Measurements from ENCODE around the gene STXBP6.
"Not testable (repeated sequence)": the region's sequence is repeated elsewhere in the genome, so short reads cannot be mapped to it uniquely, and the experiment has no call there.

Gene STXBP6

GRCh38 chr14:24982472-24983155 is 67.3 kb downstream of the STXBP6 start:
- DNase-seq, result no peak

- DNase-seq, result no peak
Measured at GRCh38 chr14:24979725-24980239, 70.2 kb downstream of the STXBP6 start.

GRCh38 chr14:24978862-24979724 is 70.9 kb downstream of the STXBP6 start:
- DNase-seq, result no peak

GRCh38 chr14:24976602-24977001 is 73.3 kb downstream of the STXBP6 start:
- DNase-seq, result no peak

- DNase-seq, result no peak
Measured at GRCh38 chr14:24975393-24975792, 74.6 kb downstream of the STXBP6 start.

- DNase-seq, result no peak
Measured at GRCh38 chr14:24974591-24975374, 75.2 kb downstream of the STXBP6 start.

- no peak for DNase-seq
Measured at GRCh38 chr14:24972844-24973243, 77.1 kb downstream of the STXBP6 start.

- DNase-seq, result no peak
Measured at GRCh38 chr14:24971255-24971654, 78.7 kb downstream of the STXBP6 start.

- no peak for DNase-seq
Measured at GRCh38 chr14:24966579-24966964, 83.4 kb downstream of the STXBP6 start.

- no peak for DNase-seq
Measured at GRCh38 chr14:24965934-24966578, 83.9 kb downstream of the STXBP6 start.

- no peak for DNase-seq
Measured at GRCh38 chr14:24965578-24965933, 84.4 kb downstream of the STXBP6 start.

- DNase-seq, result no peak
Measured at GRCh38 chr14:24964591-24964990, 85.4 kb downstream of the STXBP6 start.

- DNase-seq, result no peak
Measured at GRCh38 chr14:24964048-24964447, 85.9 kb downstream of the STXBP6 start.

GRCh38 chr14:24962118-24962517 is 87.8 kb downstream of the STXBP6 start:
- not testable (repeated sequence) for DNase-seq

- DNase-seq, result no peak
Measured at GRCh38 chr14:24960816-24961215, 89.1 kb downstream of the STXBP6 start.

GRCh38 chr14:24959791-24960331 is 90.1 kb downstream of the STXBP6 start:
- DNase-seq, result no peak

GRCh38 chr14:24958271-24958670 is 91.7 kb downstream of the STXBP6 start:
- no peak for DNase-seq

GRCh38 chr14:24957814-24958213 is 92.1 kb downstream of the STXBP6 start:
- no peak for DNase-seq

- no peak for DNase-seq
Measured at GRCh38 chr14:24956104-24956503, 93.8 kb downstream of the STXBP6 start.

GRCh38 chr14:24954700-24955037 is 95.3 kb downstream of the STXBP6 start:
- DNase-seq, result no peak

GRCh38 chr14:24954037-24954699 is 95.8 kb downstream of the STXBP6 start:
- DNase-seq, result no peak

Measured in stimulated activated naive CD4-positive, alpha-beta T cell treated with Interleukin-2 at 50 U/mL for 16 hours (primary cell).